A549 (cell line): ENCODE data around the gene SYTL2.

Experiments used
- CEBPB ChIP-seq, 2 experiments: fragments of >200 bp in 1 of 2; sonication (Bioruptor Twin) in 1 of 2; formaldehyde crosslinking in 1 of 2; IDR thresholded peaks; 2 replicates each; pipeline ENCODE4 v1.6.1; 2012 to 2016
- CHD2 ChIP-seq: fragments of 150-350 bp; IDR thresholded peaks from 2 replicates; pipeline ENCODE4 v1.6.1; 2014; ENCODE audit warnings: low read length; ENCODE audit not compliant: partially characterized antibody
- FOXS1 ChIP-seq: fragments of 250-450 bp; sonication (Bioruptor Pico); IDR thresholded peaks from 2 replicates; pipeline ENCODE4 v1.5.0; 2020; ENCODE audit warnings: mild to moderate bottlenecking, moderate library complexity
- JUN ChIP-seq, 2 experiments: fragments of >200 bp; sonication (Bioruptor Twin); formaldehyde crosslinking; IDR thresholded peaks; 2 replicates in 1 of 2; 3 replicates in 1 of 2; pipeline ENCODE4 v1.6.1; 2016 to 2017
- POLR2A ChIP-seq: IDR thresholded peaks from 2 replicates; pipeline ENCODE4 v1.6.1; 2012; ENCODE audit warnings: mild to moderate bottlenecking, low read length
- RFX5 ChIP-seq: fragments of 450-650 bp; IDR thresholded peaks from 2 replicates; pipeline ENCODE4 v1.7.1; 2014; ENCODE audit warnings: antibody characterized with exemption, mild to moderate bottlenecking, moderate library complexity
- TF ChIP-seq, protein P1 (sequence below): IDR thresholded peaks from 2 replicates; pipeline ENCODE4 v1.6.1; 2012
- TF ChIP-seq, protein P2 (sequence below): fragments of >200 bp; sonication (Bioruptor Twin); formaldehyde crosslinking; IDR thresholded peaks from 3 replicates; pipeline ENCODE4 v1.5.1; 2016

DNA sequence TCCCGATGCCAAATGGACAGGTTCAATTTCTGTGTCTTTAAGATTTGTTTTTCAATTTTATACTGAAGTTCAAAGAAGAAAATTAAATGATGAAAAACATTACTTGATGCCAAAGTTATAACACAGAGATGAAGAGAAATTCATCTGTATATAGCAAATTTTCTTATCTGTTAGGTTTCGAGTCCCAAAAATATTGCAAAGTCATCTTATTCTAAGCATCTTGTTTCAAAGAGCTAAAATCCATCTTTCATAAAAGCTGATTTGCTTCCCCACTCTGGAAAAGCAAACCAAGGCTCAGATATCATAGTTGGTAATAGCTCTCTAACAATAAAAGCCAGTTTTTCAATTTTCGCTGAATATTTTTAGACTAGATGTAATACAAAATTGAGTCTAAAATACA, 106.0 kb downstream of the SYTL2 start:
- no peak for TF ChIP-seq CEBPB (IDR thresholded peaks at IDR 0.05)
- TF ChIP-seq FOXS1 (CRISPR knock-in tag) = no peak
- TF ChIP-seq RFX5 = no peak
- TF ChIP-seq, protein P1, sequence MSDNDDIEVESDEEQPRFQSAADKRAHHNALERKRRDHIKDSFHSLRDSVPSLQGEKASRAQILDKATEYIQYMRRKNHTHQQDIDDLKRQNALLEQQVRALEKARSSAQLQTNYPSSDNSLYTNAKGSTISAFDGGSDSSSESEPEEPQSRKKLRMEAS = no peak
- TF ChIP-seq, protein P2, sequence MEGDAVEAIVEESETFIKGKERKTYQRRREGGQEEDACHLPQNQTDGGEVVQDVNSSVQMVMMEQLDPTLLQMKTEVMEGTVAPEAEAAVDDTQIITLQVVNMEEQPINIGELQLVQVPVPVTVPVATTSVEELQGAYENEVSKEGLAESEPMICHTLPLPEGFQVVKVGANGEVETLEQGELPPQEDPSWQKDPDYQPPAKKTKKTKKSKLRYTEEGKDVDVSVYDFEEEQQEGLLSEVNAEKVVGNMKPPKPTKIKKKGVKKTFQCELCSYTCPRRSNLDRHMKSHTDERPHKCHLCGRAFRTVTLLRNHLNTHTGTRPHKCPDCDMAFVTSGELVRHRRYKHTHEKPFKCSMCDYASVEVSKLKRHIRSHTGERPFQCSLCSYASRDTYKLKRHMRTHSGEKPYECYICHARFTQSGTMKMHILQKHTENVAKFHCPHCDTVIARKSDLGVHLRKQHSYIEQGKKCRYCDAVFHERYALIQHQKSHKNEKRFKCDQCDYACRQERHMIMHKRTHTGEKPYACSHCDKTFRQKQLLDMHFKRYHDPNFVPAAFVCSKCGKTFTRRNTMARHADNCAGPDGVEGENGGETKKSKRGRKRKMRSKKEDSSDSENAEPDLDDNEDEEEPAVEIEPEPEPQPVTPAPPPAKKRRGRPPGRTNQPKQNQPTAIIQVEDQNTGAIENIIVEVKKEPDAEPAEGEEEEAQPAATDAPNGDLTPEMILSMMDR = no peak
- no peak for TF ChIP-seq CHD2
- TF ChIP-seq POLR2A = no peak
- TF ChIP-seq JUN (IDR thresholded peaks at IDR 0.05) = no peak
